COLO668 (cell line): ENCODE results near the gene TMEM269.

Experiments
- DNase-seq: peaks from one replicate; lab custom pipeline; 2025; ENCODE audit not compliant: unreplicated experiment; lab: John Stamatoyannopoulos, UW

Gene TMEM269

GRCh38 chr1:42817976-42818375, 33.2 kb downstream of the TMEM269 start:
- DNase-seq: no peak

- DNase-seq: no peak
These were observed 36.0 kb downstream of the TMEM269 start for GRCh38 chr1:42820813-42821212.

- DNase-seq: no peak
These were observed 36.9 kb downstream of the TMEM269 start for GRCh38 chr1:42821690-42822089.

- no peak for DNase-seq
These were observed 38.1 kb downstream of the TMEM269 start for GRCh38 chr1:42822800-42823392.

- no peak for DNase-seq
These were observed 39.8 kb downstream of the TMEM269 start for GRCh38 chr1:42824481-42825035.

- DNase-seq: no peak
These were observed 40.5 kb downstream of the TMEM269 start for GRCh38 chr1:42825036-42825851.

- DNase-seq: no peak
These were observed 45.8 kb downstream of the TMEM269 start for GRCh38 chr1:42830631-42831030.

GRCh38 chr1:42831273-42831672, 46.5 kb downstream of the TMEM269 start:
- no peak for DNase-seq

GRCh38 chr1:42832641-42833240, 48.0 kb downstream of the TMEM269 start:
- no peak for DNase-seq

GRCh38 chr1:42833981-42834380, 49.2 kb downstream of the TMEM269 start:
- DNase-seq: no peak

GRCh38 chr1:42834803-42835202, 50.0 kb downstream of the TMEM269 start:
- DNase-seq: no peak

GRCh38 chr1:42835422-42835821, 50.6 kb downstream of the TMEM269 start:
- no peak for DNase-seq

GRCh38 chr1:42837709-42838108, 52.9 kb downstream of the TMEM269 start:
- DNase-seq: no peak

GRCh38 chr1:42838482-42839190, 53.8 kb downstream of the TMEM269 start:
- DNase-seq: no peak

- no peak for DNase-seq
These were observed 56.2 kb downstream of the TMEM269 start for GRCh38 chr1:42841010-42841409.

GRCh38 chr1:42841440-42842147, 56.8 kb downstream of the TMEM269 start:
- DNase-seq: no peak

- no peak for DNase-seq
These were observed 59.9 kb downstream of the TMEM269 start for GRCh38 chr1:42844592-42845140.

GRCh38 chr1:42845193-42845592, 60.4 kb downstream of the TMEM269 start:
- DNase-seq: no peak

GRCh38 chr1:42845866-42846256, 61.1 kb downstream of the TMEM269 start:
- DNase-seq: no peak
